SKM-1 treated with dmso at 0.1 percent for 144 hours (cell line): ENCODE results near the gene DHX34.
"Not testable (repeated sequence)": the region's sequence is repeated elsewhere in the genome, so short reads cannot be mapped to it uniquely, and the experiment has no call there.

Experiments
- DNase-seq: peaks from one replicate; lab custom pipeline; 2025; ENCODE audit not compliant: unreplicated experiment; lab: John Stamatoyannopoulos, UW

DHX34 gene

GRCh38 chr19:47348819-47349795, at the start of gene DHX34:
DHX34 (plus strand) TSS chr19:47349315; CDS start chr19:47353031, 3,716 bp downstream.
- peak; percentile 87 for DNase-seq

GRCh38 chr19:47300867-47301266, 48.2 kb upstream of the DHX34 start:
- DNase-seq = not testable (repeated sequence)

GRCh38 chr19:47302249-47302648, 46.9 kb upstream of the DHX34 start:
- DNase-seq = no peak

GRCh38 chr19:47303966-47304365, 45.1 kb upstream of the DHX34 start:
- DNase-seq = no peak

- DNase-seq = no peak
These were observed 43.8 kb upstream of the DHX34 start for GRCh38 chr19:47305309-47305751.

GRCh38 chr19:47306303-47306702, 42.8 kb upstream of the DHX34 start:
- DNase-seq = no peak

- no peak for DNase-seq
These were observed 40.1 kb upstream of the DHX34 start for GRCh38 chr19:47309038-47309437.

GRCh38 chr19:47309608-47310007, 39.5 kb upstream of the DHX34 start, which contains the start of gene C5AR1:
C5AR1 (plus strand) TSS chr19:47309861; CDS start chr19:47309896, 35 bp downstream.
- no peak for DNase-seq

GRCh38 chr19:47310323-47310722, 38.8 kb upstream of the DHX34 start:
- DNase-seq = no peak

- DNase-seq = peak; percentile 70
These were observed 38.3 kb upstream of the DHX34 start for GRCh38 chr19:47310819-47311218.

GRCh38 chr19:47312366-47313006, 36.6 kb upstream of the DHX34 start:
- DNase-seq = no peak

- DNase-seq = no peak
These were observed 35.3 kb upstream of the DHX34 start for GRCh38 chr19:47313754-47314295.

- peak; percentile 77 for DNase-seq
These were observed 33.8 kb upstream of the DHX34 start for GRCh38 chr19:47315125-47315821.

- no peak for DNase-seq
These were observed 32.6 kb upstream of the DHX34 start for GRCh38 chr19:47316513-47316912.

GRCh38 chr19:47319923-47320871, 28.9 kb upstream of the DHX34 start:
- DNase-seq = no peak

GRCh38 chr19:47321630-47322029, 27.5 kb upstream of the DHX34 start:
- DNase-seq = no peak

- DNase-seq = no peak
These were observed 27.1 kb upstream of the DHX34 start for GRCh38 chr19:47322058-47322457.

GRCh38 chr19:47323409-47323808, 25.7 kb upstream of the DHX34 start:
- DNase-seq = no peak

- no peak for DNase-seq
These were observed 25.2 kb upstream of the DHX34 start for GRCh38 chr19:47323872-47324271.

GRCh38 chr19:47324502-47324901, 24.6 kb upstream of the DHX34 start:
- peak; percentile 40 for DNase-seq
